T-helper 1 cell treated with Interleukin-12 subunit alpha and Interleukin-12 subunit beta and Interleukin-4 antibody, amounts not matched to agents 30 μg/mL and 1 μg/mL, for 36 hours (primary cell): ENCODE measurements around the gene LINS1.

Experiments used
- H3K27ac Mint-ChIP-seq: one replicate; pipeline ENCODE4 v1.8.0; 2021; ENCODE audit warnings: mild to moderate bottlenecking, mixed read lengths
- H3K27me3 Mint-ChIP-seq: one replicate; pipeline ENCODE4 v1.8.0; 2021; ENCODE audit warnings: low read depth, mixed read lengths
- H3K36me3 Mint-ChIP-seq: one replicate; pipeline ENCODE4 v1.8.0; 2021; ENCODE audit warnings: low read depth, mixed read lengths
- H3K4me1 Mint-ChIP-seq: one replicate; pipeline ENCODE4 v1.8.0; 2021; ENCODE audit warnings: low read depth, mixed read lengths
- H3K4me3 Mint-ChIP-seq: one replicate; pipeline ENCODE4 v1.8.0; 2021; ENCODE audit warnings: mild to moderate bottlenecking, moderate library complexity, mixed read lengths
- H3K9me3 Mint-ChIP-seq: one replicate; pipeline ENCODE4 v1.8.0; 2021; ENCODE audit warnings: mixed read lengths

The LINS1 gene, protein sequence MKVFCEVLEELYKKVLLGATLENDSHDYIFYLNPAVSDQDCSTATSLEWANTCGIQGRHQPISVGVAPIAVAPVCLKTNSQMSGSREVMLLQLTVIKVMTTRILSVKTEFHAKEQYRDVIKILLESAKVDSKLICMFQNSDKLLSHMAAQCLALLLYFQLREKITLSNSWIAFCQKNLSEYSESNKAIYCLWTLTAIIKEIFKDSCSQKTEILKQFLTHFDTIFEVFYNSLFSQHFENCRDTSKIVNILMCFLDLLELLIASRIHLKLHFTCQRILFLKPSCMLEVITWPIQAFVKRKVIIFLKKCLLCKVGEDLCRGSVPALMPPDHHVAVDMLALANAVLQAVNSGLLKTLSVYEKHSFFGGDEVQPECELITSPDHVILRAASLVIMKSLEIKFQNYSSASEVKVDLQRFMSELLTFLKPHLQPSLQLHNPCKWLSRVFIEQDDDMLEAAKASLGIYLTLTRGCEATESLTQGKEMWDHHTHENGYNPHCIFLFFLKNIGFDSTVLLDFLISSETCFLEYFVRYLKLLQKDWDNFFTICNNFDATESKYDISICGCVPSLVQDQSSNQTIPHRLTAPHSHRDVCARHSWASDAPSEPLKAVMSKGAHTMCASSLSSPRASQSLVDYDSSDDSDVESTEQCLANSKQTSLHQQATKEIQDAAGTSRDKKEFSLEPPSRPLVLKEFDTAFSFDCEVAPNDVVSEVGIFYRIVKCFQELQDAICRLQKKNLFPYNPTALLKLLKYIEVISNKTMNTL

DNA sequence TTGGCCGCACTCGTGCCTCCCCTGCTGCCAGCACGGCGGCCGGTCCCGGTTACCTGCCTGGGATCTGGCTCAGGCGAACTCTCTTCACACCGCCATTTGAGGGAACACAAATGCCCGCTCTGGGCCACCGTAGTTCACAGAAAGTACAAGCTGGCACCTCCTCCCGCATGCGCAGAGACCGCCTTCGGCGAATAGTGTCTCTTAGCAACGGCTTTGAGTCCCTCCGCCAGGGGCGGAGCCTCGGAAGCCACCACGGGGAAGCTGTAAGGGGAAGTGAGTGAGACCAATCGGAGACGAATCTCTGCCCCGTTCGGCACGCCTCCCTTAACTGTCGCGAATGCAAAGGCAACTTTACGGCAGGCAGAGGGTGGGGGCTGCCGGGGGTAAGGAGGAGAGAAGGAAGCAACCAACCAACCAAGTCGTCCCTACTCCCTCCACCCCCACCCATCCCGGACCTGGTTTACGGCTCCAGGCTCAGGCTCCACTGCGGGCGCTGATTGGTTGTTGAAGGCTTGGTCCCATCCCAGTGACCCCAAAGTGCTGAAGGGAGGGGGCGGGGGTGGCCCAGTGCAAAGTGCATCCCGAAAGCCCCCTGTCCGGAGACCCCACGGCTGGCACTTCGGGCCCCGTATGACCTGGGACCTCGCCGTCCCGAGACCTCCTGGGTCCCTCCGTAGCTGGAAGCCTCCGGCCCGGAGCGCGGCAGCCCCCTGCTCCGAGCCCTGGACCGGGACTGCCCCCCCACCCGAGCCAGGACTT lies at the start of gene LINS1, which contains the start of gene ASB7:
Gene LINS1, minus strand, starts transcription at position 121 of the 759 bp plus-strand sequence. CDS start 21,342 bp downstream, outside the sequence.
Gene ASB7, plus strand, starts transcription at position 526 of the 759 bp plus-strand sequence. CDS start 9,628 bp downstream, outside the sequence.
- peaks cover 37% of the 10 kb centered on the region for H3K36me3 Mint-ChIP-seq
- H3K27me3 Mint-ChIP-seq: no peaks in the 10 kb centered on the region
- peak within 1 kb of the TSS; percentile 98 for H3K27ac Mint-ChIP-seq
- peaks cover 54% of the 10 kb centered on the region for H3K4me1 Mint-ChIP-seq
- H3K4me3 Mint-ChIP-seq: no peak within 1 kb of the TSS
- no peaks in the 10 kb centered on the region for H3K9me3 Mint-ChIP-seq

GRCh38 chr15:100651253-100651652 lies 49.3 kb upstream of the LINS1 start:
- H3K4me3 Mint-ChIP-seq: no peak overlapping the region
- no peaks in the 10 kb centered on the region for H3K27me3 Mint-ChIP-seq
- H3K4me1 Mint-ChIP-seq: no peaks in the 10 kb centered on the region
- peaks cover 4% of the 10 kb centered on the region for H3K36me3 Mint-ChIP-seq
- H3K27ac Mint-ChIP-seq: no peak overlapping the region
- no peaks in the 10 kb centered on the region for H3K9me3 Mint-ChIP-seq

- Mint-ChIP-seq H3K4me1 (no peaks in the 10 kb centered on the region), H3K9me3 (no peaks in the 10 kb centered on the region), H3K4me3 (no peak overlapping the region), H3K36me3 (peaks cover 4% of the 10 kb centered on the region), H3K27me3 (no peaks in the 10 kb centered on the region), H3K27ac (no peak overlapping the region)
Observed at GRCh38 chr15:100650685-100651084, 48.7 kb upstream of the LINS1 start.

DNA sequence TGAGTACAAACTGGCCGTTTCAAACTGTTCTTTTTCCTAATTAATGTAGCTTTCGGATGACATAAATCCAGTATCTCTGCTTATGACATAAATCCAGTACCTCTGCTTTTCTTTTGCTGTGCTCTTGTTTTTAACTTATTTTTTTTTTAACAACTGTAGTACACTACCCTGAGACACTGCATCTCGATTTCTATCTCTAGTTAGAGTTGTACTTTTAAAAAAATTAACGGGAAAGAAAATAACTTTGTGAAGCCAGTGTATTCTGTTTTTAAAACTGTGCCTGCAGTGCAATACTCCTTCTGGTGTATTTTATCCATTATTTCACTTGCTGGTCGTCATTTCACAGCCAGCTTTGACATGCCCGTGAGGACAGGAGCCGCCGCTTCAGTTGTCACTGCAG lies 47.0 kb upstream of the LINS1 start:
- no peaks in the 10 kb centered on the region for H3K27me3 Mint-ChIP-seq
- H3K36me3 Mint-ChIP-seq: peaks cover 4% of the 10 kb centered on the region
- H3K4me3 Mint-ChIP-seq: no peak overlapping the region
- H3K27ac Mint-ChIP-seq: no peak overlapping the region
- no peaks in the 10 kb centered on the region for H3K4me1 Mint-ChIP-seq
- no peaks in the 10 kb centered on the region for H3K9me3 Mint-ChIP-seq

GRCh38 chr15:100645671-100646070 lies 43.7 kb upstream of the LINS1 start:
- Mint-ChIP-seq H3K27ac (no peak overlapping the region), H3K36me3 (peaks cover 4% of the 10 kb centered on the region), H3K27me3 (no peaks in the 10 kb centered on the region), H3K9me3 (no peaks in the 10 kb centered on the region), H3K4me3 (no peak overlapping the region), H3K4me1 (peaks cover 1% of the 10 kb centered on the region)

- Mint-ChIP-seq H3K4me3 (no peak overlapping the region), H3K36me3 (peaks cover 4% of the 10 kb centered on the region), H3K27me3 (no peaks in the 10 kb centered on the region), H3K27ac (no peak overlapping the region), H3K9me3 (no peaks in the 10 kb centered on the region), H3K4me1 (peaks cover 8% of the 10 kb centered on the region)
Observed at GRCh38 chr15:100642950-100643338, 41.0 kb upstream of the LINS1 start.

DNA sequence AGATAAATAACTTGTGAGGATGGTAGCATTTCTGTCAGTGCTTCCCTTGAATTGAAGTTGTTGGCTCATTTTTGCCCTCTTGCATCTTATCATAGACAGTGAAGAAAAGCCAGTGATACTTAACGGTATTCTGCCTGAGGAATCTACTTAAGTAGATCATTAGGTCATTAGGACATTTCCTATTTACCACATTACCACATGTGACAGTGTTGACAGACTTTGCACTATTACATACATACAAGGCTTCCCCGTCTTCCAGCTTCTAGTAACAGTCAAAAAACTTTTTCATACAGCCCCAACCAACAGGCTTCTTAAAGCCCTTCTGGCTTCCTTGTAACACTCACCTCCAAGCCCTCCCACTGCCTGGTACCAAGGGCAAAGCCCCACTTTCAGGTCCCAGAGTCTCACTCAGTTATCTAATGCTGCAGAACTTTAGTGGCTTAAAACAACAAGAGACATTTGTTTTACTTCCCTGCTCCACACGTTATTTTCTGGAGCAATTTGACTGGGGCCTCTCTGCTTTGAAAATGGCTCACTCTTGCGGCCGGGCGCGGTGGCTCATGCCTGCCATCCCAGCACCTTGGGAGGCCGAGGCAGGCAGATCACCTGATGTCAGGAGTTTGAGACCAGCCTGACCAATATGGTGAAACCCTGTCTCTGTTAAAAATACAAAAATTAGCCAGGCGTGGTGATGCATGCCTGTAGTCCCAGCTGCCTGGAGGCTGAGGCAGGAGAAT lies 40.4 kb upstream of the LINS1 start:
- Mint-ChIP-seq H3K9me3 (no peaks in the 10 kb centered on the region), H3K36me3 (peaks cover 4% of the 10 kb centered on the region), H3K27ac (no peak overlapping the region), H3K4me3 (no peak overlapping the region), H3K4me1 (peaks cover 9% of the 10 kb centered on the region), H3K27me3 (no peaks in the 10 kb centered on the region)

- H3K36me3 Mint-ChIP-seq: peaks cover 6% of the 10 kb centered on the region
- H3K4me1 Mint-ChIP-seq: peaks cover 23% of the 10 kb centered on the region
- no peak overlapping the region for H3K27ac Mint-ChIP-seq
- no peaks in the 10 kb centered on the region for H3K27me3 Mint-ChIP-seq
- no peak overlapping the region for H3K4me3 Mint-ChIP-seq
- no peaks in the 10 kb centered on the region for H3K9me3 Mint-ChIP-seq
Observed at GRCh38 chr15:100638177-100638730, 36.3 kb upstream of the LINS1 start.

DNA sequence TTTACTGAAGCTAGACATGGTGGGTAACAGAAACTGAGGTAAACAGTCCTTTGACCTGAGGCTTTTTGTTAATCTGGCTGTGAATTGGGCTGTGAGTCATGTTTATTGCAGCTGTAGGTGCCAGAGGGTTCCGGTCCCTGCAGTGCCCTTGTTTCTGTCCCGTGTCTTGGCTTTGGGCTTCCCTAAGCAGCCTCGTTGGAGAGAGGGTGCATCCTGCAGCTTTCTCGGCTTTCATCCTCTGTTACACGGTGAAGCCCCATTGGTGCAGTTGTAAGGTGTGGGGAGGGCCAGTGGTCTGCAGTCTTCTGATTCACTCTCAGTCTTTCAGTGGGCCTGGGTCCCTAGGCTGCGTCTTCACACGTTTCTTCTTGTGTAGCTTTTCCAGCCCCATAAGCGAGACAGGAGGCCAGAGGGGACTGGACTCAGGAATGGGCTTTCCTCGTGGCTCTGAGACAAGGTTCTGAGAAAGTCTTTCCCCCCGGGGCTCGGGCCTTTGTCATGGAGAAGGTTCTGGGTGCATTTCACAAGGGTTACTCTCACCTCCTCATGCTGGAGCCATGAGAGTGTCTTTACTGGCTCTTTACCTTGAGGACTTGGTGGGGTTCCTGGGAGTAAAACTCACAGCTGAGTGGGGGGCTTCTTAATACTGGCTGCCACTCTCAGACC lies 33.6 kb upstream of the LINS1 start:
- Mint-ChIP-seq H3K36me3 (peaks cover 17% of the 10 kb centered on the region), H3K9me3 (no peaks in the 10 kb centered on the region), H3K4me3 (no peak overlapping the region), H3K27ac (no peak overlapping the region), H3K4me1 (peaks cover 26% of the 10 kb centered on the region), H3K27me3 (no peaks in the 10 kb centered on the region)

- peaks cover 25% of the 10 kb centered on the region for H3K4me1 Mint-ChIP-seq
- H3K4me3 Mint-ChIP-seq: no peak overlapping the region
- H3K36me3 Mint-ChIP-seq: peaks cover 27% of the 10 kb centered on the region
- H3K27me3 Mint-ChIP-seq: no peaks in the 10 kb centered on the region
- H3K27ac Mint-ChIP-seq: no peak overlapping the region
- H3K9me3 Mint-ChIP-seq: no peaks in the 10 kb centered on the region
Observed at GRCh38 chr15:100633763-100634075, 31.7 kb upstream of the LINS1 start.

GRCh38 chr15:100631831-100632230 lies 29.8 kb upstream of the LINS1 start:
- no peak overlapping the region for H3K4me3 Mint-ChIP-seq
- no peaks in the 10 kb centered on the region for H3K9me3 Mint-ChIP-seq
- peaks cover 23% of the 10 kb centered on the region for H3K36me3 Mint-ChIP-seq
- H3K27me3 Mint-ChIP-seq: no peaks in the 10 kb centered on the region
- H3K27ac Mint-ChIP-seq: no peak overlapping the region
- peaks cover 25% of the 10 kb centered on the region for H3K4me1 Mint-ChIP-seq

DNA sequence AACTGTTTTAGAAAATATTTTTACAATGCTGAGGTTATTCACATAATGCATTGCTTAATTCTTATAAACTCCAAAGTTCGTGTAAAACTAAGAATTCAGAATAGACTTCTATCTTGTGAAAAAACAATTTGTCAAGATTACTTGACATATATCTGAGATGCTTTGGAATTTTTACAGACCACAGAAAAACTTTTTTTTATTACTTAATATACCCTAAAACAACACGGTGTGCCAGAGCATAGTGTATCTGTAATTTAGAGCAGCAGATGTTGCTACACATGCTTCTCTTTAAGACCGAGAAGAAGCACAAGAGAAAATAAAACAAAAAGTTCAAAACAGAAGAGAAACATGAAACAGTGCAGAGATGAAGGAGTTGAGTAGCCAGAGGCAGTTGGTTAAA lies 26.8 kb upstream of the LINS1 start:
- no peak overlapping the region for H3K27ac Mint-ChIP-seq
- peaks cover 23% of the 10 kb centered on the region for H3K36me3 Mint-ChIP-seq
- no peak overlapping the region for H3K4me3 Mint-ChIP-seq
- peaks cover 14% of the 10 kb centered on the region for H3K4me1 Mint-ChIP-seq
- H3K27me3 Mint-ChIP-seq: no peaks in the 10 kb centered on the region
- H3K9me3 Mint-ChIP-seq: no peaks in the 10 kb centered on the region

- Mint-ChIP-seq H3K4me1 (peaks cover 12% of the 10 kb centered on the region), H3K4me3 (no peak overlapping the region), H3K27ac (no peak overlapping the region), H3K27me3 (no peaks in the 10 kb centered on the region), H3K36me3 (peaks cover 21% of the 10 kb centered on the region), H3K9me3 (no peaks in the 10 kb centered on the region)
Observed at GRCh38 chr15:100627789-100628395, 25.9 kb upstream of the LINS1 start.
